DND-41 (cell line): Measurements from ENCODE around the gene TFAP2B.

Experiments
- EZH2 ChIP-seq: IDR thresholded peaks from 3 replicates; pipeline ENCODE4 v1.6.1; 2012; ENCODE audit warnings: borderline replicate concordance, low read depth, mild to moderate bottlenecking, moderate library complexity, low read length, inconsistent platforms; ENCODE audit not compliant: severe bottlenecking
- TF ChIP-seq, protein P1 (sequence below): IDR thresholded peaks from 2 replicates; pipeline ENCODE4 v1.5.1; 2012; ENCODE audit warnings: borderline replicate concordance, low read length, moderate library complexity, mild to moderate bottlenecking; ENCODE audit not compliant: poor library complexity, severe bottlenecking; ENCODE audit errors: extremely low read depth

DNA sequence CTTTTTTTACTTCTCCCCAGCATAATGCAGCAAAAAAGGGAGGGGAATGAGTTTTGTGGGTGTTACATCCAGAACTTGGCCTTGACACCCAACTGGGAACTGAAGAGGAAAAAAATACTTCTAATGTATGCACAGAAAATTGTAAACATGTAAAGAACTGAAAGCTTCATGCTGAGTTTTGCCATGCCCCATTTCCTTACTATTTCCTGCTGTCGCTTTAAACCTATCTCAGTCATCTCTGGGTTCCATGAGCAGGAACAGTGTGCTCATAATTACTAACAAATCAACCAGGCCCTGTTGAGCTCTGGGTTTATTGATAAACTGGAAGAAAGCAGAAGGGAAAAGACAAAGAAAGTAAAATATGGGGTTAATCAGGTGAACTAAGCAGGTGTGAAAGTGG, 14.2 kb downstream of the TFAP2B start:
- TF ChIP-seq, protein P1, sequence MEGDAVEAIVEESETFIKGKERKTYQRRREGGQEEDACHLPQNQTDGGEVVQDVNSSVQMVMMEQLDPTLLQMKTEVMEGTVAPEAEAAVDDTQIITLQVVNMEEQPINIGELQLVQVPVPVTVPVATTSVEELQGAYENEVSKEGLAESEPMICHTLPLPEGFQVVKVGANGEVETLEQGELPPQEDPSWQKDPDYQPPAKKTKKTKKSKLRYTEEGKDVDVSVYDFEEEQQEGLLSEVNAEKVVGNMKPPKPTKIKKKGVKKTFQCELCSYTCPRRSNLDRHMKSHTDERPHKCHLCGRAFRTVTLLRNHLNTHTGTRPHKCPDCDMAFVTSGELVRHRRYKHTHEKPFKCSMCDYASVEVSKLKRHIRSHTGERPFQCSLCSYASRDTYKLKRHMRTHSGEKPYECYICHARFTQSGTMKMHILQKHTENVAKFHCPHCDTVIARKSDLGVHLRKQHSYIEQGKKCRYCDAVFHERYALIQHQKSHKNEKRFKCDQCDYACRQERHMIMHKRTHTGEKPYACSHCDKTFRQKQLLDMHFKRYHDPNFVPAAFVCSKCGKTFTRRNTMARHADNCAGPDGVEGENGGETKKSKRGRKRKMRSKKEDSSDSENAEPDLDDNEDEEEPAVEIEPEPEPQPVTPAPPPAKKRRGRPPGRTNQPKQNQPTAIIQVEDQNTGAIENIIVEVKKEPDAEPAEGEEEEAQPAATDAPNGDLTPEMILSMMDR = no peak
- TF ChIP-seq EZH2 = no peak
